ENCODE results near the gene GCN1.

The GCN1 gene

Small RNAs within 50 kb of the gene (microRNA-seq; reads per million reads assigned to microRNA genes)
- 0.90 reads per million for gene MIR4498

Measured in HL-60 (cell line).